HL-60 (cell line): ENCODE measurements around the gene PTGDR.

Experiments
- DNase-seq, 2 experiments: peaks; one replicate each; pipeline ENCODE4 v3.0.0-alpha.2; 2010 to 2020; ENCODE audit warnings: low read depth in 1 of 2, low spot score in 1 of 2
- H3K27ac ChIP-seq: fragments of 250-450 bp; sonication (Bioruptor Pico); replicated peaks from 2 replicates; pipeline ENCODE4 v1.5.1; 2020; ENCODE audit warnings: mild to moderate bottlenecking, moderate library complexity
- H3K27me3 ChIP-seq: fragments of 250-450 bp; sonication (Bioruptor Pico); 2 replicates; pipeline ENCODE4 v1.5.1; 2021; ENCODE audit warnings: mild to moderate bottlenecking, moderate library complexity; ENCODE audit not compliant: insufficient read depth, poor library complexity, severe bottlenecking
- H3K4me3 ChIP-seq: replicated peaks from 2 replicates; pipeline ENCODE4 v1.5.1; 2011; ENCODE audit warnings: mild to moderate bottlenecking, control low read depth, low read length; ENCODE audit not compliant: insufficient read depth
- CTCF ChIP-seq: IDR thresholded peaks from one replicate; pipeline ENCODE4 v1.5.1; 2011; ENCODE audit warnings: low read length, control low read depth, inconsistent platforms; ENCODE audit not compliant: insufficient read depth
- GABPA ChIP-seq: IDR thresholded peaks from 2 replicates; pipeline ENCODE4 v1.6.1; 2012; ENCODE audit warnings: low read depth
- POLR2AphosphoS5 ChIP-seq: IDR thresholded peaks from 2 replicates; pipeline ENCODE4 v1.6.1; 2012; ENCODE audit warnings: low read depth
- REST ChIP-seq: IDR thresholded peaks from 2 replicates; pipeline ENCODE4 v1.6.1; 2012; ENCODE audit warnings: low read depth; ENCODE audit not compliant: insufficient replicate concordance
- SPI1 ChIP-seq: IDR thresholded peaks from 2 replicates; pipeline ENCODE4 v1.6.1; 2012; ENCODE audit warnings: low read depth, mild to moderate bottlenecking, borderline replicate concordance

The PTGDR gene

GRCh38 chr14:52244997-52245396 is 22.5 kb upstream of the PTGDR start:
- TF ChIP-seq POLR2AphosphoS5 (no peak), REST (no peak), CTCF (no peak), GABPA (no peak), SPI1 (no peak)

GRCh38 chr14:52248057-52248456 is 19.4 kb upstream of the PTGDR start:
- TF ChIP-seq POLR2AphosphoS5 (no peak), GABPA (no peak), REST (no peak), CTCF (no peak), SPI1 (no peak)
- DNase-seq = no peak
- H3K27ac ChIP-seq = no peak overlapping the region
- no peak overlapping the region for H3K4me3 ChIP-seq
- peaks cover 2% of the 10 kb centered on the region for H3K27me3 ChIP-seq

More at GRCh38 chr14:52244997-52245396, 22.5 kb upstream of the PTGDR start:
- Histone ChIP-seq H3K4me3 (no peak overlapping the region), H3K27ac (no peak overlapping the region), H3K27me3 (peaks cover 9% of the 10 kb centered on the region)
- DNase-seq = no peak

- TF ChIP-seq POLR2AphosphoS5 = no peak
- no peak for TF ChIP-seq GABPA
- TF ChIP-seq SPI1 = no peak
- no peak for TF ChIP-seq CTCF
- no peak for TF ChIP-seq REST
- no peak overlapping the region for H3K27ac ChIP-seq
- no peak overlapping the region for H3K4me3 ChIP-seq
- H3K27me3 ChIP-seq = peaks cover 2% of the 10 kb centered on the region
- no peak for DNase-seq
Observed at GRCh38 chr14:52251724-52252123, 15.8 kb upstream of the PTGDR start.
